ENCODE measurements around the gene EXOC6.

DNA sequence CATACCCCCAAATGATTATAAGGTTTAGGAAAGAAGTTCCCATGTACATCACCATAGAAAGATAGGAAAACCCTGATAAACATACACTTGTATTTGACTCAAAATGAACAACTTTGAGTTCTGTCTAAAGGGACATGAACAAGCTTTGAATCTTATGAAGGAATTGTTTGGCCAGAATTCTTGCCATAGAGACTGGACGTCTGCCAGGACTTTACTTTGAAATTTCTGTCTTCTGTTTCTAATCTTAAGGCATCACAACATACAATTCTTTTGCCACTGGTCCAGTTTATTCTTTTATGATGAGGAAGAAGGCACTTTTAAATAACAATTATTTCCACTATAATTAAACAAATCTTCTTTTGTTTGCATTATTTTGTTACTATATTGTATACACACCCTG is 186.1 kb downstream of the EXOC6 start:
- no peak for TF ChIP-seq GATA3 (IDR thresholded peaks at IDR 0.05; ENCODE audit: low read depth, low read length)
- no peak for TF ChIP-seq GATA2 (IDR thresholded peaks at IDR 0.05; ENCODE audit: low read depth, low read length)
